ENCODE measurements around the gene ARHGAP31.

DNA sequence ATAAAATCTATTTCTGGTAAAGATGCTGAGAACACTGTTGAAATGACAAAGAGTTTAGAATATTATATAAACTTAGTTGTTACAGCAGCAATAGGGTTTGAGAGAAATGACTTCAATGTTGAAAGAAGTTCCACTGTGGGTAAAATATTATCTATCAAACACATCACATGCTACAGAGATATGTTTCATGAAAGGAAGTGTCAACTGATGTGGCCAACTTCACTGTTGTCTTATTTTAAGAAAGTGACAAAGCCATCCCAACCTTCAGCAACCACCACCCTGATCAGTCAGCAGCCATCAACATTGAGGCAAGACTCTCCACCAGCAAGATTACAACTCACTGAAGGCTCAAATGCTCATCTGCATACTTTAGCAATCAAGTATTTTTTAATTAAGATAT, 149.0 kb downstream of the ARHGAP31 start:
- TF ChIP-seq, protein P1, sequence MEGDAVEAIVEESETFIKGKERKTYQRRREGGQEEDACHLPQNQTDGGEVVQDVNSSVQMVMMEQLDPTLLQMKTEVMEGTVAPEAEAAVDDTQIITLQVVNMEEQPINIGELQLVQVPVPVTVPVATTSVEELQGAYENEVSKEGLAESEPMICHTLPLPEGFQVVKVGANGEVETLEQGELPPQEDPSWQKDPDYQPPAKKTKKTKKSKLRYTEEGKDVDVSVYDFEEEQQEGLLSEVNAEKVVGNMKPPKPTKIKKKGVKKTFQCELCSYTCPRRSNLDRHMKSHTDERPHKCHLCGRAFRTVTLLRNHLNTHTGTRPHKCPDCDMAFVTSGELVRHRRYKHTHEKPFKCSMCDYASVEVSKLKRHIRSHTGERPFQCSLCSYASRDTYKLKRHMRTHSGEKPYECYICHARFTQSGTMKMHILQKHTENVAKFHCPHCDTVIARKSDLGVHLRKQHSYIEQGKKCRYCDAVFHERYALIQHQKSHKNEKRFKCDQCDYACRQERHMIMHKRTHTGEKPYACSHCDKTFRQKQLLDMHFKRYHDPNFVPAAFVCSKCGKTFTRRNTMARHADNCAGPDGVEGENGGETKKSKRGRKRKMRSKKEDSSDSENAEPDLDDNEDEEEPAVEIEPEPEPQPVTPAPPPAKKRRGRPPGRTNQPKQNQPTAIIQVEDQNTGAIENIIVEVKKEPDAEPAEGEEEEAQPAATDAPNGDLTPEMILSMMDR (IDR thresholded peaks at IDR 0.05), result no peak
- TF ChIP-seq POLR2A (IDR thresholded peaks at IDR 0.05), result no peak
